Endothelial cell of umbilical vein (primary cell): ENCODE results near the gene GALNT13. TPM values are rescaled to one million over a fixed set of nuclear protein-coding genes. Genes with fewer than 3 reads are reported as not detected.

Experiments
- BruUV-seq: library from RNA; stranded (reverse); fragments of 400-500 nt; replicated peaks from 2 replicates; lab custom pipeline; 2021; lab: Mats Ljungman, UMichigan
- CTCF ChIA-PET: fragments of 300-600, 350-600 bp; sonication (Branson Sonifier 250); formaldehyde crosslinking; loops from one replicate; lab custom pipeline; 2021; ENCODE audit warnings: antibody characterized with exemption, inconsistent platforms; lab: Charles Lee
- POLR2A ChIA-PET: fragments of 300-600, 350-600 bp; sonication (Branson Sonifier 250); formaldehyde crosslinking; loops from one replicate; lab custom pipeline; 2021; ENCODE audit warnings: antibody characterized with exemption, inconsistent platforms; lab: Charles Lee
- DNase-seq: peaks from one replicate; pipeline ENCODE4 v3.0.0-alpha.2; 2011; ENCODE audit warnings: low read depth, low spot score
- FAIRE-seq: peaks from 2 replicates; lab custom pipeline; 2011; peaks lifted over from hg19 to GRCh38; lab: Jason Lieb, UNC
- H2AFZ ChIP-seq: 2 replicates; pipeline ENCODE4 v1.6.0; 2012; ENCODE audit warnings: low read depth, low read length, control low read depth, inconsistent platforms
- H3K27ac ChIP-seq: 2 replicates; pipeline ENCODE4 v1.5.1; 2011; ENCODE audit warnings: low read depth, mild to moderate bottlenecking, control low read depth, low read length, moderate library complexity; ENCODE audit not compliant: insufficient read depth
- H3K27me3 ChIP-seq, 2 experiments: 2 replicates each; pipeline versions ENCODE4 v1.6.0 to v1.6.1; 2011; ENCODE audit warnings: low read length in 2 of 2, mixed read lengths in 1 of 2; ENCODE audit not compliant: control insufficient read depth in 2 of 2, insufficient read depth in 2 of 2
- H3K36me3 ChIP-seq, 2 experiments: 2 replicates in 1 of 2; 3 replicates in 1 of 2; pipeline ENCODE4 v1.5.1; 2011; ENCODE audit warnings: low read length in 2 of 2, mild to moderate bottlenecking in 1 of 2, moderate library complexity in 1 of 2; ENCODE audit not compliant: control insufficient read depth in 2 of 2, insufficient read depth in 2 of 2; ENCODE audit errors: extremely low read depth in 1 of 2
- H3K4me1 ChIP-seq: 3 replicates; pipeline ENCODE4 v1.5.1; 2011; ENCODE audit warnings: mild to moderate bottlenecking, low read length; ENCODE audit not compliant: control insufficient read depth, insufficient read depth; ENCODE audit errors: extremely low read depth
- H3K4me2 ChIP-seq: 2 replicates; pipeline ENCODE4 v1.6.1; 2011; ENCODE audit warnings: low read length, control low read depth, mixed read lengths; ENCODE audit not compliant: insufficient read depth
- H3K4me3 ChIP-seq, 3 experiments: fragments of 200-600 bp in 1 of 3; sonication (generic), shearing (Covaris generic) in 1 of 3; replicated peaks in 1 of 3; 2 replicates each; pipeline ENCODE4 v1.5.1; 2011 to 2016; ENCODE audit warnings: control low read depth in 3 of 3, low read length in 3 of 3, mild to moderate bottlenecking in 2 of 3, inconsistent platforms in 1 of 3, low read depth in 1 of 3, moderate library complexity in 1 of 3; ENCODE audit not compliant: insufficient read depth in 1 of 3
- H3K79me2 ChIP-seq: 2 replicates; pipeline ENCODE4 v1.6.0; 2012; ENCODE audit warnings: low read length, inconsistent platforms; ENCODE audit not compliant: control insufficient read depth, insufficient read depth
- H3K9ac ChIP-seq: replicated peaks from 2 replicates; pipeline ENCODE3; 2011; ENCODE audit warnings: low read length, control low read depth; ENCODE audit not compliant: insufficient read depth; ENCODE audit errors: extremely low read depth
- H3K9me1 ChIP-seq: replicated peaks from 3 replicates; pipeline ENCODE4 v1.6.0; 2011; ENCODE audit warnings: mild to moderate bottlenecking, low read length; ENCODE audit not compliant: control insufficient read depth, insufficient read depth; ENCODE audit errors: extremely low read depth
- H3K9me3 ChIP-seq: replicated peaks from 2 replicates; pipeline ENCODE4 v1.5.1; 2012; ENCODE audit warnings: low read length, inconsistent platforms; ENCODE audit not compliant: control insufficient read depth, insufficient read depth
- H4K20me1 ChIP-seq: replicated peaks from 2 replicates; pipeline ENCODE3; 2011; ENCODE audit warnings: mild to moderate bottlenecking, low read length; ENCODE audit not compliant: control insufficient read depth, insufficient read depth; ENCODE audit errors: extremely low read depth
- MYC ChIP-seq: IDR thresholded peaks from one replicate; pipeline ENCODE4 v1.6.1; 2011; ENCODE audit warnings: mild to moderate bottlenecking, low read depth, low read length
- dilution Hi-C: fragments of 300-500 bp; cut with MboI; formaldehyde crosslinking; loops from one replicate; pipeline ENCODE4 v1.15.0; 2019; ENCODE audit warnings: low sequenced_read_pairs; ENCODE audit not compliant: extremely low pct_ligation_motif_present
- intact Hi-C: fragments of 100-400 bp; cut with micrococcal nuclease; formaldehyde crosslinking; loops from one replicate; pipeline ENCODE4 v1.10.0; 2022
- polyA plus RNA-seq, 4 experiments: library from polyadenylated mRNA; depleted of rRNA in 3 of 4; stranded (reverse) in 3 of 4; unstranded in 1 of 4; fragments of >200 nt; gene quantifications; 2 replicates each; pipeline versions ENCODE4 v1.2.1 to v1.2.3, GENCODE V29; 2011 to 2012; ENCODE audit warnings: missing spikeins in 1 of 4
- total RNA-seq: library from RNA; stranded (reverse); gene quantifications from 2 replicates; pipeline ENCODE4 v1.2.3, GENCODE V29; 2021
- TF ChIP-seq, protein P1 (sequence below): IDR thresholded peaks from 2 replicates; pipeline ENCODE4 v1.6.1; 2011; ENCODE audit not compliant: insufficient read depth, insufficient read length

Gene GALNT13
- total and polyA plus RNA-seq, 2 donors (not counting 3 experiments of a cell fraction or from before 2014, with no cell fraction given), result 0.06 TPM; not detected in 1

DNA sequence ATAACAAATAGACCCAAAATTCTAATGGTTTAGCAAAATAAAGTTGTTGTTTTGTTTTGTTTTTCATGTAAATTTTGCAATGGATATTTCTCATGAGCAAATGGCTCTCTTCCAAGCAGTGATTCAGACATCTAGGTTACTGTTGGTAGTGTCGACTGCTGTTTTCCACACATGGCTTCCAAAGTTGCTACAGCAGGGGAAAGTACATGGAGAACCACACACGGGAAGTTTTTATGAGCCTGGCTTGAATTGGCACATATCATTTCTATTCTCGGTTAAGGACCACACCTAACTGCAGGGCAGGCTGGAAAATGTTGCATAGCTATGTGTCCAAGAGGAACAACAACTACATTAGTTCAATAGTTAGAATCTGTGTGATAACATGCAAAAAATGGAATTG, 262.1 kb downstream of the GALNT13 start:
- H3K27me3 ChIP-seq, result no peaks in the 10 kb centered on the region
- H3K27ac ChIP-seq, result no peak overlapping the region
- dilution Hi-C loops, result no loop called here
- no peak overlapping the region for H3K9ac ChIP-seq
- no peak overlapping the region for H2AFZ ChIP-seq
- no peak for FAIRE-seq
- no peaks in the 10 kb centered on the region for H3K9me1 ChIP-seq
- no peaks in the 10 kb centered on the region for H4K20me1 ChIP-seq
- ChIA-PET POLR2A (no interaction called here), CTCF (no interaction called here)
- DNase-seq, result no peak
- TF ChIP-seq, protein P1, sequence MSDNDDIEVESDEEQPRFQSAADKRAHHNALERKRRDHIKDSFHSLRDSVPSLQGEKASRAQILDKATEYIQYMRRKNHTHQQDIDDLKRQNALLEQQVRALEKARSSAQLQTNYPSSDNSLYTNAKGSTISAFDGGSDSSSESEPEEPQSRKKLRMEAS, result no peak
- TF ChIP-seq MYC, result no peak
- no peak overlapping the region for H3K4me2 ChIP-seq
- no peaks in the 10 kb centered on the region for H3K79me2 ChIP-seq
- H3K9me3 ChIP-seq, result no peaks in the 10 kb centered on the region
- no peaks in the 10 kb centered on the region for H3K36me3 ChIP-seq
- intact Hi-C loops, result no loop called here
- no TSS peak for BruUV-seq
- no peak overlapping the region for H3K4me3 ChIP-seq
- no peaks in the 10 kb centered on the region for H3K4me1 ChIP-seq

DNA sequence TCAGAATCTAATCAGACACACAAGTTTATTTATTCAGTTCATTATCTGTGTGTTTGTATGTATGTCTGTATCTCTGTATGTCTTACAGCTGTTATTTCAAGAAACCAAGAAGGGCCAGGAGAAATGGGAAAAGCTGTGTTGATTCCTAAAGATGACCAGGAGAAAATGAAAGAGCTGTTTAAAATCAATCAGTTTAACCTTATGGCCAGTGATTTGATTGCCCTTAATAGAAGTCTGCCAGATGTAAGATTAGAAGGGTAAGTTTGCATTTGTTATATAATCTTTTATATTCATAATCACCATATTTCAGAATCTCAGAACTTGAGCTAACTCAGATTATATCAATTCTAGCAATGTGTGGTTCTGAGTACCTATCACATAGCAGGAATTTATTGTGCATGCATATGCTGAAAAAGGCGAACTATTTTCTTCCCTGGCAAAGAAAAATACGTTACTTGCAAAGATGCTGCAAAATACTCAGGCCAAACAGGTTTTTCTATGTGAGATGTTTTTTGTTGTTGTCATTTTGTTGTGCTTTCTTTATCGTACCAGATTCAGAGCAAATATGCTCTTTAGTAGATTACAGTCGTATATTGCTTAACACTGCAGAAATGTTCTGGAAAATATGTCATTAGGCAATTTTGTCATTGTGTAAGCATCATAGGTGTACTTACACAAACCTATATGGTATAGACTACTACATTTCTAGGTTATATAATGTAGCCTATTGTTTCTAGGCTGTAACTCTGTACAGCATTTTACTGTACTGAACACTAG, 268.7 kb downstream of the GALNT13 start:
- Histone ChIP-seq H4K20me1 (no peaks in the 10 kb centered on the region), H3K9me3 (no peaks in the 10 kb centered on the region), H3K27me3 (no peaks in the 10 kb centered on the region), H3K9me1 (no peaks in the 10 kb centered on the region), H3K27ac (no peak overlapping the region), H3K9ac (no peak overlapping the region), H3K4me1 (no peaks in the 10 kb centered on the region), H3K36me3 (no peaks in the 10 kb centered on the region), H3K79me2 (no peaks in the 10 kb centered on the region), H2AFZ (no peak overlapping the region), H3K4me2 (no peak overlapping the region), H3K4me3 (no peak overlapping the region)
- no TSS peak for BruUV-seq
- CTCF ChIA-PET, result no interaction called here
- intact Hi-C loops, result no loop called here
- DNase-seq (no peak), FAIRE-seq (no peak)
- dilution Hi-C loops, result no loop called here
- POLR2A ChIA-PET, result no interaction called here
- TF ChIP-seq, protein P1, result no peak
- no peak for TF ChIP-seq MYC
